Activated T-cell treated with anti-CD3 and anti-CD28 coated beads for 48 hours (primary cell): ENCODE results near the gene MUS81.

ENCODE experiments used
- DNase-seq: peaks from one replicate; pipeline ENCODE4 v3.0.0-alpha.2; 2020; ENCODE audit warnings: low read depth

The MUS81 gene

GRCh38 chr11:65861533-65862183 is 1.4 kb downstream of the MUS81 start:
- DNase-seq, result no peak

DNA sequence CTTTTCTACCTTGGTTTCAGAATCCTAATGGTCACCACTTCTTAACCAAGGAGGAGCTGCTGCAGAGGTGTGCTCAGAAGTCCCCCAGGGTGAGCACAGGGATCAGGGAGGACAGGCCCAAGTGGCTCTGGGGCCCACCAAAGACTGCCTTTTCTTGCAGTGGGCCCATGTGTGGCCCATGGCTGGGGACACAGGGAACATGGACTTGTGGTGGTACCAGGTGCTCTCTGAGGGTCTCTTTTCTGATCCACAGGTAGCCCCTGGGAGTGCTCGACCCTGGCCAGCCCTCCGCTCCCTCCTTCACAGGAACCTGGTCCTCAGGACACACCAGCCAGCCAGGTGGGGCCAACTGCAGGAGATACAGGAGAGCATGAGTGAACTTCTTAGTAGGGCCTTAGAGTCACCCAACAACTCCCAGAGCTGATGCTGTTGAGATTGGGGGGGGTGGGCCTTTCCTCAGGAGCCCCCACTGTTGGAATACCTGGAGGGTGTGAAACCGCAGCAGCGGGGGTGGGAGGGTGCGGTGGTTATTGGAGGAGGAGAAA is 2.0 kb downstream of the MUS81 start:
- no peak for DNase-seq

- no peak for DNase-seq
These were observed 3.0 kb downstream of the MUS81 start for GRCh38 chr11:65862941-65863888.

DNA sequence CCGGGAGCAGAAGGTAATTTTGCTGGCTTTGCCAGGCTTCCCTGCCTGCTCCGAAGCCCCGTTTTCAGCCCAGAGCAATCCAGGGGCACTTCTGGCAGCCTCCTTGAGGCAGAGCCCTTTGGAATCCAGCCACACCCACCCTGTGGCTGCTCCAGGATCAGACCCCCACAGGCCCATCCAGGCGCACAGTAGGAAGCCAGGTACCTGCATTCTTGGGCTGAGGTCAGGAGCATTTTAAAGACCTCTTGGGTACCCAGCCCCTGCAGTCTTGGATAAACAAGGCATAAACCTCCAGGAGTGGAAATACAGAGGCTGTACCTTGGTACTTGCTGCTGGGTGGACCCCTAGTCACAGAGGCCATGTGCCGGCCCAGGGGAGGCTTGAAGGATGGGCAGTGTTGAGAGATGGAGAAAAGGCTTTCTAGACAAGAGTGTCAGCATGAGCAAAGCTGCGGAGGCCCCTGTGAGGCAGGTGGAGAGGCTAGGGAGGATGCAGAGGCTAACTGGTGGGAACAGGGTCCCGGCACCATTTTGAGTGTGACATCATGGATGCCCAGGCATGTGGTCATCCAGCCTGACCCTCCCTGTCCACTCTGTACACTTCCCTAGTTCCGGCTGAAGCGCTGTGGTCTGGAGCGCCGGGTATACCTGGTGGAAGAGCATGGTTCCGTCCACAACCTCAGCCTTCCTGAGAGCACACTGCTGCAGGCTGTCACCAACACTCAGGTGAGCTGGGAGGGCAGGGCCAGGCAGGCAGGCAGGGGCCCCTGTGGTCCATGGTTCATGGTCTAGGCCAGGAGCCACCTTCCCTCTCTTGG is 3.9 kb downstream of the MUS81 start:
- no peak for DNase-seq

DNA sequence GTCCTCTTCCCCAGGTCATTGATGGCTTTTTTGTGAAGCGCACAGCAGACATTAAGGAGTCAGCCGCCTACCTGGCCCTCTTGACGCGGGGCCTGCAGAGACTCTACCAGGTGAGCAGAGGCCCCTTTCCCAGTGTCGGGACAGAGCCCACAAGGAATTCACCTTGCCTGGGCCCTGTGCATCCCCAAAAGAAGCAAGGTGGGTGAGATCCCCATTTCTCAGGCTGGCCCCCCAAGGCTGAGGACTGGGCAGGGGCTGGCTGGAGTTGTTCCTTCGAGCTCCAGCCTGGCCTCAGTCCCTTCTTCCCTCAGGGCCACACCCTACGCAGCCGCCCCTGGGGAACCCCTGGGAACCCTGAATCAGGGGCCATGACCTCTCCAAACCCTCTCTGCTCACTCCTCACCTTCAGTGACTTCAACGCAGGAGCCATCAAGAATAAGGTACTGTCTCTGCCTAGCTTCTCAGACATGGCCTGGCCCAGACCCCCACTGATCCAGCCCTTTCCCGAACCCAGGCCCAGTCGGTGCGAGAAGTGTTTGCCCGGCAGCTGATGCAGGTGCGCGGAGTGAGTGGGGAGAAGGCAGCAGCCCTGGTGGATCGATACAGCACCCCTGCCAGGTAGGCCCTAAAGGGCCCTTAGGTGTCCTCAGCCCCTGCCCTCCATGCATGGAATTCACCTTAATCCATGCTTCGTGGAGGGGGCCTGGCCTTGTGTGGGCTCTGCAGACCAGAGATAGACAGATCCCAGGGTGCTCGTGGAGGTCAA is 4.7 kb downstream of the MUS81 start:
- DNase-seq, result no peak

DNA sequence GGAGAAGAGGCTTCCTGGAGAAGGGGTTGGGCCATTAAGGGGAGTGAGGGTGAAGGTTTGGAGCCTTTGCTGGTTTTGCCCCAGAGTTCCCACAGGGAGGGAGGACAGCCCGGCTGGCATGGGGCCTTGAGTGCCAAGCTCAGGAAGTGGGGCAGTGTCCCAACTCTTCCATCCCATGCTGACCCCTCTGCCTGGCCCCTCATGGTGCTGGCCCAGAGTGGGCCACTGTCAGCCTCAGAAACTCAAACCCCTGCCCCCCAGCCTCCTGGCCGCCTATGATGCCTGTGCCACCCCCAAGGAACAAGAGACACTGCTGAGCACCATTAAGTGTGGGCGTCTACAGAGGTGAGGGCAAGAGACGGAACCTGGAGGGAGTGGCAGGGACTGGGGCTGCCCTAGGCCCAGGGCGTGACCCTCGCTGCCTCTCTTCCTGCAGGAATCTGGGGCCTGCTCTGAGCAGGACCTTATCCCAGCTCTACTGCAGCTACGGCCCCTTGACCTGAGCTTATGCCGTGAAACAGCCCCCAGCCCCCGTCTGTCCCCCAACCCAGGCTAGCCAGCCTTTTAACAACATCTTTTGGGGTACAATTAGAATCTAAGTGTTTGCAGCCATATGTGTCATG is 5.4 kb downstream of the MUS81 start:
- no peak for DNase-seq

GRCh38 chr11:65866509-65867283 is 6.5 kb downstream of the MUS81 start:
- DNase-seq, result no peak

- DNase-seq, result no peak
These were observed 7.2 kb downstream of the MUS81 start for GRCh38 chr11:65867284-65868071.

DNA sequence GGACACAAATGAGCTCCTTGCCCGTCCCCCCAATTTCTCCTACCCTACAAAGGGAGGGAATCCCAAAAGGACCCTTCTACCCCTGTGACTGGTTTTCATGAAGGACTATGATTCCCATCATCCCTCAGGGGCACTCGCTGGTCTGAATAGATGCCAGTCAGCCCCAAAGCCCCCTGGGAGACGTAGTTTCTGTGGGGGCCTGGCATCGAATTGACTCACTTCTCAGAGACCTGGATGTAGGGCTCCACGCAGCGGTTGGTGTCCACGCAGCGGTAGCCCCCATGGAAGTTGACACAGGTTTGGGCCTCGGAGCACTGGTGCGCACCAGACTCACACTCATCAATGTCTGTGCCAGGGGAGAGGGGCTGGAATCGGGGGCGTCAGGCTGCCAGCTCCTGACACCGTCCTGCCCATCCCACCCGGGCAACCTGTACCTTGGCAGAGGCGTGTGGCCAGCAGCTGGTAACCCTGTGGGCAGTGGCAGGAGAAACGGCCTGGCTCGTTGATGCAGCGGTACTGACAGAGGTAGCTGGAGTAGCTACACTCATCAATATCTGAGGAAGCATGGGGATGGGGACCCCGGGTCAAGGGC is 7.9 kb downstream of the MUS81 start:
- no peak for DNase-seq

GRCh38 chr11:65868907-65869306 is 8.7 kb downstream of the MUS81 start:
- no peak for DNase-seq

DNA sequence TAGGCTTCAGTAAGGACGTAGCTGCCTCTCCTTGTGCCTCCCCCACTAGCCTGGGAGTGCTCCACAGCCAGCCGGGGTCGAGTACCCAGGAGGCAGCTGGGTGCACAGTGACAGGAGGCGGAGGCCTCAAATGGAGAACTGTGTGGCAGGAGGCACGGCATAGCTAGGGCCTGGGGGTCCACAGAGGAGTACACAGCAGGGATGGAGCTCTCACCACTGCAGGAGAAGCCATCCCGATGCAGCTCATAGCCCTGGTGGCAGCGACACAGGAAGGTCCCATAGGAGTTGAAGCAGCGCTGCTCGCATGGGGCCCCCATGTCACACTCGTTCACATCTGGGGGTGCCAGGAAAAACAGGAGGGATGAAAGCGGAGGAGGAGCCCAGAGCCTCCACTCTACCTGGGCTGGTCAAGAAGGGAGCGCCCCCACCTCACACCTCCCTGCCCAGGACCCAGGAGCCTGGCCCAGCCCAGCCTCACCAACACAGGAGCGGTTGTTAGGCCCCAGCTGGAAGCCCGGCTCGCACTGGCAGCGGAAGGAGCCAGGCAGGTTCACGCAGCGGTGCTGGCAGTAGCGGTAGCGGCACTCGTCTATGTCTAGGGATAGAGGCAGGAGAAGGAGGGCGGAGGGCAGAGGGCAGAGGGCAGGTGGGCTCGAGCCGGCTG is 9.5 kb downstream of the MUS81 start:
- DNase-seq, result no peak

- no peak for DNase-seq
These were observed 10.1 kb downstream of the MUS81 start for GRCh38 chr11:65870307-65870658.

DNA sequence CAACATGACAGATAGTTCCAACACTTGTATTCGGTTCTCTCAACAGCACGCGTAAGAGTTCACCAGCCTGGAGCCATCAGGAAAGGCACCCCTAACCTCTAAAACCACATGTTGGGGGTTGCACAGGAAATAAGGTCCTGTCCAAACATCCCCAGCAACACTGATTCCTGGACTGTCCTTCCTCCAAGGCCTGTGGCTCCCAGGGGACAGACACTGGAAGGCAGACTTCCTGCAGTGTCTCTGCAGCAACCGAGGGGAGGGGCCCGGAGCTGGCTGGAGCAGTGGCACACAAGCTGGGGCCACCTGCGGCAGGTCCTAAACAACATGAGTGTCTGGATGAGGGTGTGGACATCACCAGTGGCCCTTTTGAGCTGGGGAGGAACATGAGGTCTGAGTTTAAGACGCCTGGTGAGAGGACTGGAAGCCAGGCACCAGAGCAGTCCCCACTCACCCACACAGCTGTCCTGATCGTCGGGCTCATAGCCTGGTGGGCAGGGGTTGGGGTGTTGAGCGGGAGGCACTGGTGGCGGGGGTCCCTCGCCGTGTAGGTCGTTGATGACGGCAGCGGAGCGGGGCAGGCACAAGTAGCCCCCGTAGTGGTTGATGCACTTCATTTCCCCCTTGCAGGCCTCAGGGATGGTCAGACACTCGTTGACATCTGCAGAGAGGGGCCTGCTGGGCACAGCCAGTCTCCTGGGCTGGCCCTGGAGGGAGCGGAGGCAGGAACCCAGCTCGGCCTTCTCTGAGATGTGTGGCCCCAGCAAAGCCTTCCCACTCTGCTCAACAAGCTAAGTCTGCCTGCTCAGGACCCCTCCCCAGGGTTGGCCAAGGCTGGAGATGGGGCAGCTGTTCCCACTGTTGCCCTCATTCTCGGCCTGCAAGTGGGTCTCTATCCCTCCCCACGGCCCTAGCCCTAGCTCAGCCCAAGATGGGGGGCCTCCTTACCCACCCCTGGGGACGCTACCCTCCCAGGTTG is 10.8 kb downstream of the MUS81 start:
- DNase-seq, result no peak

- DNase-seq, result no peak
These were observed 11.7 kb downstream of the MUS81 start for GRCh38 chr11:65871811-65872548.

DNA sequence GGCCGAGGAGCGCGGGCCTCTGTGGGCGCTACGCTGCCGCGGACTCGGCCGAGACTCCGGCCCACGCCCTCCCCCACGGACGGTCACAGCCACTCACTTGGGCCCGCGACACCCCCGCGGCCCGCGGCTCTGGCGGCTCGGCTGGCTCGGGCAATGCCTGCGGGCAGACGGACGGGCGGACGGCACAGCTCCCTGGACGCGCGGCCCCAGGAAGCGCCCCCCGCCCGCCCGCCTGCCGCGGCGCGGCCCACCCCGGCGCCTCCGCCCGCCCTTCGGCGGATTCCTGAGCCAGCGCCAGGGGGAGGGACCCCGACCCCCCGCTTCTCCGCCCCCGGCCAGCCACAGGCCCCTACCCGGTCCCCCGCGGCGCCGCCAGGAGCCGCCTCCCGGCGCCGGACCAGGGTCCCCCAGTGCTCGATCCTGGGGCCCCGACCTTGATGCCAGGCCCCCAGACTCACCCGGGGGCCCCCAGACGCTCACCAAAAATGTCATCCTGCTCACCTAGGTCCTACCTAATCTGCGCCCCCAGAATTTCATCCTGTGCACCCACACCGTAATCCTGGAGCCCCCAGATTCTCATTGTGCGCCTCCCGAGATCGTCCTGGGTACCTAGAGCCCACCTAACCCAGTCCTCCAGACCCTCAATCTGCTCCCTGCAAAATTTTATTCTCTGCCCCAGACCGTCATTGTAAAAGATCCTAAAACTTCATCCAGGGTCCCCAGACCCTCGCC is 12.5 kb downstream of the MUS81 start, which contains the start of gene EFEMP2:
TSS of gene EFEMP2 (minus strand) at position 215 of the 732 bp plus-strand sequence. CDS start 446 bp downstream, outside the sequence.
- no peak for DNase-seq
